Limb (tissue), 2 donors: ENCODE results near the gene ZBTB16.

Source experiments
- DNase-seq, 2 donors: peaks; one replicate each; pipeline ENCODE4 v3.0.0-alpha.2; 2016; ENCODE audit errors: extremely low spot score in 2 of 2

Gene ZBTB16

DNA sequence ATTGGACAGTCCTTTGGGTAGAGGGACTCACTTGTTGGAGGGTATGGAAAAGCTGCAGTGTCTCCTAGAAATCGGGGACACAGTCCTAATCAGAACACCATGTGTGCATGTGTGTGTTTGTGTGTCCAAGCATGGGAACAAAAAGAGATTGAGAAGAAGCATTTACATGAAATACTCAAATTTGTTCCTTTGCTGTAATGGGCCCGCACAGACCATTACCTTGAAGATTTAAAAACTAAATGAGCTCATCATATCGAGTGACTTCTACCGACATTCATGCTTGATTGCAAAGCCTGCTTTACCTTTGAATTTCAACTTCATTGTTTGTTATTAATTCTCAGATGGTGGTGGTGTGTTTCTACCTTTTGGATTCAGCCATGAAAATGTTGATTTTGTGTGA is 106.9 kb downstream of the ZBTB16 start:
- DNase-seq = no peak

DNA sequence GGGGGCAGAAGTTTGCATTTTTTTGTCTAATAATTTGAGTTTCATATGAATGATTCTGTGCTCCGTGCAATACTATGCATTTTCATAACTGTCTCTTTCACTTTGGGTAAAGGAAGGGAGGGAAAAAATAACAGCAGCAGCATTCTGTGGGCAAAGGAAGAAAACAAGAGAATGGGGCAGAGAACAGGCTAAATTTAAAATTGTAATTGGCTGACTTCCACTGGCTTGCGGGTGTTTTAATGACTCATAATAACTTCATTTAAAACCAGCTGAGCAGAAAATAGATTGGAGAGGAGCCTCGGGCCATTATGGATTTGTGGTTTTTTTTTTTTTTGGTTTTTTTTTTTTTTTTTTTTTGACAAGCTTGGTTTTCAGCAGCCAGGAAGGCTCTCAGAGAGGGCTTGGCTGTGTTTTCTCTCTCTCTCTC is 107.4 kb downstream of the ZBTB16 start:
- peak in 1 of 2 donors; percentile 48 for DNase-seq

GRCh38 chr11:114167355-114167754 is 107.8 kb downstream of the ZBTB16 start:
- DNase-seq = no peak

GRCh38 chr11:114167771-114168448 is 108.4 kb downstream of the ZBTB16 start:
- DNase-seq = no peak

- no peak for DNase-seq
Measured at GRCh38 chr11:114168691-114169090, 109.2 kb downstream of the ZBTB16 start.

DNA sequence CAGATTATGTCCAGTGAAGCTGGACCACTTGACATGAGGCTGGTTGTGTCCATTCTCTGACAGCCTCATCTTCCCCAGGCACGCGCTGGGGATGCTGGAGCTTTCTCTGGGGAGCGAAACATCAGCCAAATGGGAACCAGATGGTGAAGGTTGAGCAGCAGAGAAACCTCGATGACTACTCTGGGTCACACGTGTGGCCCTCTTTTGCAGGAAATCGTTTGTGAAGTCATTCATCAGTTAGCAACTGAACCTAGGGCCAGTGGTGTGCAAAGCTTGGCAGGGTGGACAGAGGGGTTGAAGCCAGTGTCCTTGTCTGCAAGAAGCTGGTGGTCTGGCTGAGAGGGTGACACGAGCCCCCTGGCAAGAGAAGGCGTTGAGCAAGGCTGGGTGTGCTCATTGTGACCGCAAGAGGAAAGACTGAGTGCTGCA is 109.8 kb downstream of the ZBTB16 start:
- DNase-seq = no peak

- DNase-seq = no peak
Measured at GRCh38 chr11:114169821-114170220, 110.3 kb downstream of the ZBTB16 start.

DNA sequence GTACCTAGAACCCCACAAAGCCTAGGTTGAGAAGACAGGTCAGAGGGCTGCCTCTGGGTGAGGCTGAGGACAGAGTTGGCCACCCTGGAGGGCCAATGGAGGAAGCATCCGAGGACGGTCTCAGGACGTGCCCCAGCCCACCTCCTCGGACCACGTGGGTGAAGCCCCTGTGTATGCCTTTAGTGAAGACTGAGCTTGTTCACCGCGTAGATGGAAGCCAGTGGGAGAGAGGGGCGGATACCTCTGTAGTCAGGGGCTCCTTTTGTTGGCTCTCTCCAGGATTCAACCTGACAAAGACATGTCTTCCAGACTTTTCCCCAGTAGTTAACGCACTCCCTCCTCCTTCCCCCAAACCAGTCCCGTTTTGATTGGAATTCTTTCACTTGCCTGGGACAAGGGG is 110.7 kb downstream of the ZBTB16 start:
- DNase-seq = no peak

DNA sequence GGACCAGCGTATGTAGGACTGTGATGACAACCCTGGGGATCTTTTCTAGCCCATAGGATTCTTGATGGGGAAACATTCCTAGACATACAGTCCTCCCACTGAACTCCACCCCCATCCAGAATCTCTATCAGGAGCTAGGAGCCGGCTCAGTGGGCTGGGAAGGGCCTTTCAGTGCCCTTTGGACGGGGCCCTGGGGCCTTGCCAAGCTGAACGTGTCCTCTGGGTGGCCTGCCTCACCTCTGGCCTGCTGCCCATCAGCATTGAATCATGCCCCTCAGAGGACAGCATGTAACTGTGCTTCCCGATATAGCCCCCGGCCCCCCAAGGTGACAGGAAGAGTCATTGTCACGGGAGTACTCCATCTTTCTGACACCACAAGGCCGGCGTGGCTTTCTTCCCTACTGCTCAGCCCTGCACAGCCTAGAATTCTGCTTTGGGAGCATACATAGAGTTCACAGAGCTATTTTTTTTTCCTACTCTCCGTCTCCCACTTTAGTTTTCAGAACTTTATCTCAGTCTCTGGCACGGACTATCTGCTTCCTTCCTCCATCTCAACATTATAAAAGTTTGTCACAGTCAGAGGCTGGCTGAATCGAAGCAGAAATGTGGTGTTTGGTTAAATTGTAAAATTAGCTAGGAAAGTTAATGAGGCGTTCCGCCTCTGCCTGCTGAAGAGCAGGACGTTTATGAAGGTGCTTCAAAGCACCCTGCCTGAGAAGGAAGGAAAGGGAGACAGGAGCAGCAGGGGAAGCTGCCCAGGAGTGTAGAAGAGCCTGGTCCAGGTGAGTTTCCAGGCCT is 111.9 kb downstream of the ZBTB16 start:
- DNase-seq = no peak

DNA sequence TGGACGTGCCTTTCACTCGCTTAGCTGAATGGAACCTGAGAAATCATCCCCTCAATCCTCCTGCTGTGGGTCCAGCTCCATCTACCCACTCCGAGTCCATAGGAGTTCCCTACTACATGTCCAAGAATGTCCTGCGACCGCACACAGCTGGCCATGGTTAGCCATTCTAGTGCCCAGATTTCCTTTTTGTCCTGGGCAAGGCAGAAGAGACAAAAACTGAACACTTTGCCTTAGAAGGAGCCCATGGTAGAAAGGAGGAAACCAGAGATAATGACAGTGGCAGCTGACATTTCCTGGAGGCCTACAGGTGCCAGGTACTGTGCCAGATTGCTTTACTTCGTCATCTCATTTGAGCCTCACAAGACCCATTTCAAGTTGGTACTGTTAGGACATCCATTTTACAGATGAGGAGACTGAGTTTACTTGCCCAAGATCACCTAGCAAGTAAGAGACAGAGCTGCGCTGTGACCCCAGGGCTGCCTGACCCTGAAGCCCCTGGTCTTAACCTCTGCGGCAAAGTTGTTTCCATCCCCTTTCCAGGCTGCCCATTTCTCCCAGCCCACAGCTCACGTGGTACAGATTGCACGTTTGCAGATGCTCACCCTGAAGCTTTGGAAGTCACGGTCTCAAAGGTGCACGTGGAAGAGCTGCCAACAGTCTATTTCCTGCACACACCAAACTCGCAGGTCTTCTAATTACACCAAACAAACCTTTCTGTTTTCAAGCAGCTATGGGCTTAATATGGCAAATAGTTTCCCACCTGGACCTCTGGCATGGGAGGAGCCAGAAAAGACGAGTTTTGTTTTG is 112.7 kb downstream of the ZBTB16 start:
- DNase-seq = no peak

DNA sequence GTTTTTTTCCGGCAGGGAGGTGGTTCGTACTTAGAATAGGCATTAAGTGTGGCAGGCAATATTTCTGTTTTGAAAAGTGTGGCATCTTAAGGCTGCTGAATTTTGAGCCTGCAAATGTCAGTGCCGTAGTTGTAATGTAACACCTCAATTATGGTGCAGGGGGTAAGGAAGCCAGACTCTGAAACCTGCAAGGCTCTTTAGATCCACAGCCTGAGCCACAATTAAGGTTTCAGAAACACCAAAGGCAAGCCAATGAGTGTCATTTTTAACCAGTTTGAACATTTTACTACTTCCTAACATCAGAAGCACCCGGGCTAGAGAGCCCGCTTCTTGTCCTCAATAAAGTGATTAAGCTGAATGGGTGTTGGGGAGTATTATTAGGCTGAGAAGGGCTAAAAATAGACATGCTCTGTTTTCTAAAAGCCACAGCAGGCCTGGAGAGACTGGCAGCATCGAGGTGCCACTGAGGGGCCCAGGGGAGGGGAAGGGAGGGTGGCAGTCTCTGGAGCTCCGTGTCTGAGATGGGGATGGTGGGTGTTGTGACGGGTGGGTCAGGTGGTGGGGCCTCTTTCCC is 113.4 kb downstream of the ZBTB16 start:
- no peak for DNase-seq

DNA sequence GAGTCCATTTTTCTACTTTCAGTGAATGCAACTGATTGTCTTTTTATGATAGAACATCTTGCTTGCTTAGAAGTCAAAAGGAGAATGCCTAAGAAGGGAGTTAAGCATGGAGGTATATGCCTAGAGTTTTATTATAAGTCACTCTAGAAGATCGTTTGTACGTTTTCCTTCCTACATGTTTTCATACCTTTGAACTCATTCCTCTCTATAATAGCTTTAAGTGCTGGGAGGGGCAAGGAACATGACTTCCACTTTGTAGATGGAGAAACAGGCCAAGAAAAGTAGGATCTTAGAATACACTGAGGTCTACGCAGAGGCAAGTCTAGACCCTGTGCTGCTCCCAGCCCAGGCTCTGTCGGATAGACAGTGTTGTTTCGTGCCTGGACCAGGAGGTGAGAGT is 114.3 kb downstream of the ZBTB16 start:
- DNase-seq = no peak

DNA sequence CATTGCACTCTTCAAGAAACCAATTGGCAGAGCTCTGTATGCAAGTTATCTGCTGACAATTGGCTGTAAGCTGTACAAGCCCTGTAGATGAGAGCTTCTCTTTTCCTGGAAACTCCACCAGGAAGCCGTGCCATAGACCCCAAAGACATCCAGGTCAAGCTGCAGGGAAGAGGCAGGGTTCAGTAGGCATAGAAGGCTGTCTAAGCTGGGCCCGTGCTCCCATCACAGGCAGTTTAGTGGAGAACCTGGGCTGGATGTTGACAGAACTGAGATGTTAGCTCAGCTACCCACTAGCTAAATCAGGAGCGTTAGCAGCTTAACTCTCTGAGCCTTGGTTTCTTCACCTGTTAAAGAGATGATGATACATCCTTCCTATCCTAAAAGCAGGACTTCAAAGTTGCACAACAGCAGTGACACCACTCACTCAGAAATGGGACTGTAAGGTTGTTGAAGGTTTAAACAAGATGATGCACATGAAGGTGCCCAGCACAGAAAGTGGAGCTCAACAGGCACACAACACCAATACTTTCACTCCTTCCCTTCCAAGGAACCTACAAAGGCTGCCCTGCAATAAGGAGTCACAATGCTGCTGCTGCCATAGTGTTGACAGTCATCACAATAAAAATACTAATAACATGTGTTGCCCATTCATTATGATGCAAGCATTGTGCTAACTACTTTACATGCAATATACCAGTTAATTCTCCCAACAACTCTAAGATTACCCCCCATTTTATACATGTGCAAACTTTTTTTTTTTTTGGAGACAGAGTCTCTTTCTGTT is 115.4 kb downstream of the ZBTB16 start:
- DNase-seq = no peak

- no peak for DNase-seq
Measured at GRCh38 chr11:114175706-114176105, 116.2 kb downstream of the ZBTB16 start.

DNA sequence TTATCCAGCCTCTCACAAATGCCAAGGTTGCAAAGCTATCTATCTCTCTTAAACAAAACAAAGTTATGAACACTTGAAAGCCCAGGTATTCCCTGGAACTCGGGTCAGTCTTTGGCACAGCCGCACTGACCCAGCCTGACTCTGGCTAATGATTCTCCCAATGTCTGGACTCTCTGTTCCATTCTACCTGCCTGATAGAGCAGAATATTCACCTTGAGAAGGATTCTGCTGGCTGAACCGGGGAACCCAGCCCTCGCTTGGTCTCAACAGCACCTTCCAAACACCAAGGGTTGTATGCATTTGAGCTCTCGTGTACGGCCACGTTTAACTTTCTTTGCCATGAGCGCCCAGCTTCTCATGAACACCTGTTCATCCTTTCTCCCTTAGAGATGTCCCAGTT is 116.8 kb downstream of the ZBTB16 start:
- DNase-seq = no peak

DNA sequence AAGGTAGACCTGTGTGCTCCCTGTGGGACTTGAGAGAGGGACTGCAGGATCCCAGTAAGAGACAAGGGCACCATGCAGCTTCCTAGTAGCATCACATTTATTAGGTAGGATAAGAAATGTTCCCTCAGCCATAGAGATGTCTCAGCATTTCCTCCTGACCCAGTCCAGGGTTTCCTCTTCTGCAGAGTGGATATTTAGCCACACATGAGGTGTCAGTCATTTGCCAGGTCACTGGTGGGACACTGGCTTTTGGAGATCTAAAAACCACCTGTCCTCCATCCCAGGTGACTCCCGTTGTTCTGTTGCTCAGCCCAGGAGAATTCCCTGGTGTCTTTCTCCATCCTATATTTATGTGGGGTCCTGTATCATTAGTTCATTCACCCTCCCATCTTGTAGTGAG is 119.1 kb downstream of the ZBTB16 start:
- no peak for DNase-seq

- no peak for DNase-seq
Measured at GRCh38 chr11:114179234-114179941, 119.9 kb downstream of the ZBTB16 start.

GRCh38 chr11:114180301-114181055 is 121.0 kb downstream of the ZBTB16 start:
- DNase-seq = no peak

GRCh38 chr11:114181195-114181594 is 121.7 kb downstream of the ZBTB16 start:
- no peak for DNase-seq

DNA sequence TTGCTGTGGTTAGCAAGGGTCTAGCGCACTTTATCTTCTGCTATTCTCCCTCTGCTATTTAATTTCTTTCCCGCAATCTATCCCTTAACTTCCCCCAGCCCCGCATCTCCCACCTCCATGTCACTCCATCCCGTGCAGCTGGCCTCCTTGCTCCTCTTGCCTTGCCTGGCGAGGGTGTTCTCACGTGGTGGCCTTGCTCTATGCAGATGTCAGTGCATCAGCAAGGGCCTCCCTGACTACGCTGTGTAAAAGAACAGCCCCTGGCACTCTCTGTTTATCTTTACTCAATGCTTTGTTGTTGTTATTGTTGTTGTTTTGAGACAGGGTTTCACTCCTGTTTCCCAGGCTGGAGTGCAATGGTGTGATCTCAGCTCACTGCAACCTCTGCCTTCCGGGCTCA is 122.2 kb downstream of the ZBTB16 start:
- no peak for DNase-seq
